WTC11 (cell line): ENCODE data around the gene ARID1A. TPM values are rescaled to one million over a fixed set of nuclear protein-coding genes. Genes with fewer than 3 reads are reported as not detected.

Experiments
- ATAC-seq: fragments of 200-7000 bp; cut with Tn5 transposase; 2 replicates; pipeline ENCODE4 v1.10.0; 2021; ENCODE audit warnings: mild to moderate bottlenecking, moderate library complexity
- CTCF ChIA-PET: fragments of 300-600 bp; sonication (Branson Sonifier 250); formaldehyde crosslinking; loops from one replicate; lab custom pipeline; 2021; ENCODE audit warnings: antibody characterized with exemption; lab: Charles Lee
- POLR2A ChIA-PET: fragments of 350-600 bp; sonication (Branson Sonifier 250); formaldehyde crosslinking; loops from one replicate; lab custom pipeline; 2021; ENCODE audit warnings: antibody characterized with exemption; lab: Charles Lee
- DNase-seq: peaks from one replicate; pipeline ENCODE4 v3.0.0; 2021; ENCODE audit warnings: low spot score
- H3K27ac Mint-ChIP-seq: 2 replicates; pipeline ENCODE4 v1.8.0; 2021; ENCODE audit warnings: mixed read lengths
- H3K27me3 Mint-ChIP-seq: 2 replicates; pipeline ENCODE4 v1.8.0; 2021; ENCODE audit warnings: low read depth, mild to moderate bottlenecking, moderate library complexity, mixed read lengths
- H3K36me3 Mint-ChIP-seq: 2 replicates; pipeline ENCODE4 v1.8.0; 2021; ENCODE audit warnings: mixed read lengths
- H3K4me1 Mint-ChIP-seq: 2 replicates; pipeline ENCODE4 v1.8.0; 2022; ENCODE audit warnings: mixed read lengths
- H3K4me3 Mint-ChIP-seq: 2 replicates; pipeline ENCODE4 v1.8.0; 2021; ENCODE audit warnings: mild to moderate bottlenecking, moderate library complexity, mixed read lengths
- H3K9me3 Mint-ChIP-seq: 2 replicates; pipeline ENCODE4 v1.8.0; 2021; ENCODE audit warnings: mixed read lengths
- AFF4 ChIP-seq: sonication (generic); formaldehyde crosslinking; IDR thresholded peaks from 2 replicates; pipeline ENCODE4 v1.8.1; 2023; ENCODE audit warnings: mild to moderate bottlenecking, missing genetic modification reagents, borderline replicate concordance
- CREM ChIP-seq: sonication (generic); formaldehyde crosslinking; IDR thresholded peaks from 2 replicates; pipeline ENCODE4 v1.8.1; 2022; ENCODE audit warnings: mild to moderate bottlenecking, missing genetic modification reagents, moderate library complexity
- FOXP1 ChIP-seq: sonication (generic); formaldehyde crosslinking; IDR thresholded peaks from 2 replicates; pipeline ENCODE4 v1.8.0; 2022; ENCODE audit warnings: missing genetic modification reagents, mild to moderate bottlenecking, moderate library complexity, borderline replicate concordance
- MXD4 ChIP-seq: fragments of 250-450 bp; sonication (Bioruptor Pico); IDR thresholded peaks from 2 replicates; pipeline ENCODE4 v1.8.0; 2021; ENCODE audit warnings: mild to moderate bottlenecking, moderate library complexity, borderline replicate concordance
- NR3C1 ChIP-seq: sonication (generic); formaldehyde crosslinking; conservative IDR thresholded peaks from 2 replicates; pipeline ENCODE4 v1.8.1; 2023; ENCODE audit warnings: low read depth, mild to moderate bottlenecking, missing genetic modification reagents
- PRRX2 ChIP-seq: fragments of 250-450 bp; sonication (Bioruptor Pico); IDR thresholded peaks from 2 replicates; pipeline ENCODE4 v1.8.0; 2021; ENCODE audit warnings: mild to moderate bottlenecking
- SMAD3 ChIP-seq: sonication (generic); formaldehyde crosslinking; IDR thresholded peaks from 2 replicates; pipeline ENCODE4 v1.8.0; 2022; ENCODE audit warnings: missing genetic modification reagents, mild to moderate bottlenecking, borderline replicate concordance
- SMAD4 ChIP-seq: sonication (generic); formaldehyde crosslinking; IDR thresholded peaks from 2 replicates; pipeline ENCODE4 v1.8.0; 2022; ENCODE audit warnings: mild to moderate bottlenecking, missing genetic modification reagents
- ZBTB43 ChIP-seq: sonication (generic); formaldehyde crosslinking; IDR thresholded peaks from 2 replicates; pipeline ENCODE4 v1.8.1; 2023; ENCODE audit warnings: mild to moderate bottlenecking, missing genetic modification reagents
- ZNF263 ChIP-seq: sonication (generic); formaldehyde crosslinking; IDR thresholded peaks from 2 replicates; pipeline ENCODE4 v1.8.1; 2022; ENCODE audit warnings: low read depth, mild to moderate bottlenecking, moderate library complexity, missing genetic modification reagents
- ZNF532 ChIP-seq: fragments of 250-450 bp; sonication (Bioruptor Pico); IDR thresholded peaks from 2 replicates; pipeline ENCODE4 v1.9.0; 2021; ENCODE audit warnings: mild to moderate bottlenecking, borderline replicate concordance
- ZSCAN18 ChIP-seq: fragments of 250-450 bp; sonication (Bioruptor Pico); IDR thresholded peaks from 2 replicates; pipeline ENCODE4 v2.1.2; 2022; ENCODE audit warnings: mild to moderate bottlenecking, moderate library complexity
- total RNA-seq: library from RNA; stranded (reverse); gene quantifications from 3 replicates; pipeline ENCODE4 v1.2.3, GENCODE V29; 2021
- TF ChIP-seq, protein P1 (sequence below): sonication (generic); formaldehyde crosslinking; IDR thresholded peaks from 2 replicates; pipeline ENCODE4 v1.8.0; 2022; ENCODE audit warnings: missing genetic modification reagents
- TF ChIP-seq, protein P2 (sequence below): sonication (generic); formaldehyde crosslinking; IDR thresholded peaks from 2 replicates; pipeline ENCODE4 v1.8.0; 2022; ENCODE audit warnings: mild to moderate bottlenecking, missing genetic modification reagents
- TF ChIP-seq, protein P3 (sequence below): sonication (generic); formaldehyde crosslinking; IDR thresholded peaks from 2 replicates; pipeline ENCODE4 v1.8.0; 2023; ENCODE audit warnings: mild to moderate bottlenecking, missing genetic modification reagents

Gene ARID1A
- total RNA-seq, 1 experiment from 2014 or later: 98.0 TPM

DNA sequence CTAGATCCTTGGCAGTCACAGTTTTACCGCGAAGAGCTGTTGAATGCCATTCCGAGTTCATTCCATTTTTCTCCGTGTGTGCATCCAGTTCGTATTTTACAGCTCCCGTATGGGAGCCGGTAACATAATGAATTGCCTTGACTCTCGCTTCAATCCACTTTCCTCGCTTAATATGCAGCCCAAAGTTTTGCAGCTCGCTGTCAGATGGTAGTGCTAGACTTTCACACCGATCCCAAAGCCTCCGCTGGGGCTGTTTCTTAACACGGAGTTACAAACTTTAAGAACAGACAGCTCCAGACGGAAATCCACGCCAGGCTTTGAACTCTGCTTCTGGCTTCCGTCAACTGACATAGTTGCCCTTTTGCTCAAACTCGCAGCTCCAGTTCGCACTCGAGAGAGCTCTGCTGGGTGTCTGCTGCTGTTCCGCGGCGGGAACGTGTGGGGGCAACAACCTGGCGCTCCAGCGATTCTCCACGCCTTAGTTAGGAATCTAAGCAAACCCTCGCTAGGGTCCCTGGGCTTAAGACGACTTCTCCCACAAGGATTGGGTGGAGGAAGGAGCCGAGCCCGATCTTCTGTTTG, 3.5 kb upstream of the ARID1A start (continued):
- TF ChIP-seq AFF4 (CRISPR knock-in tag) (no peak), ZNF532 (CRISPR knock-in tag) (no peak), CREM (CRISPR knock-in tag) (no peak), SMAD4 (CRISPR knock-in tag) (0 out of 2 replicates have a peak, but pooled peaks have one; percentile 49), FOXP1 (peak; percentile 5; the same call in 1 of the 2 replicates)
- TF ChIP-seq, all 79 proteins: peak for 7

- no peaks in the 10 kb centered on the region for H3K36me3 Mint-ChIP-seq
- H3K4me3 Mint-ChIP-seq: peak overlapping the region; percentile 86
- TF ChIP-seq FOXP1: peak; percentile 74; the same call in 1 of the 2 replicates
- TF ChIP-seq ZBTB43 (CRISPR knock-in tag): no peak
- TF ChIP-seq SMAD3 (CRISPR knock-in tag): peak; percentile 18; the same call in 1 of the 2 replicates
- TF ChIP-seq, protein P1, sequence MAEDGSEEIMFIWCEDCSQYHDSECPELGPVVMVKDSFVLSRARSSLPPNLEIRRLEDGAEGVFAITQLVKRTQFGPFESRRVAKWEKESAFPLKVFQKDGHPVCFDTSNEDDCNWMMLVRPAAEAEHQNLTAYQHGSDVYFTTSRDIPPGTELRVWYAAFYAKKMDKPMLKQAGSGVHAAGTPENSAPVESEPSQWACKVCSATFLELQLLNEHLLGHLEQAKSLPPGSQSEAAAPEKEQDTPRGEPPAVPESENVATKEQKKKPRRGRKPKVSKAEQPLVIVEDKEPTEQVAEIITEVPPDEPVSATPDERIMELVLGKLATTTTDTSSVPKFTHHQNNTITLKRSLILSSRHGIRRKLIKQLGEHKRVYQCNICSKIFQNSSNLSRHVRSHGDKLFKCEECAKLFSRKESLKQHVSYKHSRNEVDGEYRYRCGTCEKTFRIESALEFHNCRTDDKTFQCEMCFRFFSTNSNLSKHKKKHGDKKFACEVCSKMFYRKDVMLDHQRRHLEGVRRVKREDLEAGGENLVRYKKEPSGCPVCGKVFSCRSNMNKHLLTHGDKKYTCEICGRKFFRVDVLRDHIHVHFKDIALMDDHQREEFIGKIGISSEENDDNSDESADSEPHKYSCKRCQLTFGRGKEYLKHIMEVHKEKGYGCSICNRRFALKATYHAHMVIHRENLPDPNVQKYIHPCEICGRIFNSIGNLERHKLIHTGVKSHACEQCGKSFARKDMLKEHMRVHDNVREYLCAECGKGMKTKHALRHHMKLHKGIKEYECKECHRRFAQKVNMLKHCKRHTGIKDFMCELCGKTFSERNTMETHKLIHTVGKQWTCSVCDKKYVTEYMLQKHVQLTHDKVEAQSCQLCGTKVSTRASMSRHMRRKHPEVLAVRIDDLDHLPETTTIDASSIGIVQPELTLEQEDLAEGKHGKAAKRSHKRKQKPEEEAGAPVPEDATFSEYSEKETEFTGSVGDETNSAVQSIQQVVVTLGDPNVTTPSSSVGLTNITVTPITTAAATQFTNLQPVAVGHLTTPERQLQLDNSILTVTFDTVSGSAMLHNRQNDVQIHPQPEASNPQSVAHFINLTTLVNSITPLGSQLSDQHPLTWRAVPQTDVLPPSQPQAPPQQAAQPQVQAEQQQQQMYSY (CRISPR knock-in tag): peak; percentile 99
- no peak for TF ChIP-seq PRRX2 (CRISPR knock-in tag)
- TF ChIP-seq, protein P2, sequence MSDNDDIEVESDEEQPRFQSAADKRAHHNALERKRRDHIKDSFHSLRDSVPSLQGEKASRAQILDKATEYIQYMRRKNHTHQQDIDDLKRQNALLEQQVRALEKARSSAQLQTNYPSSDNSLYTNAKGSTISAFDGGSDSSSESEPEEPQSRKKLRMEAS (CRISPR knock-in tag): peak; percentile 72; the same call in 1 of the 2 replicates
- TF ChIP-seq MXD4 (CRISPR knock-in tag): no peak
- TF ChIP-seq ZNF263 (CRISPR knock-in tag): no peak
- TF ChIP-seq, protein P3, sequence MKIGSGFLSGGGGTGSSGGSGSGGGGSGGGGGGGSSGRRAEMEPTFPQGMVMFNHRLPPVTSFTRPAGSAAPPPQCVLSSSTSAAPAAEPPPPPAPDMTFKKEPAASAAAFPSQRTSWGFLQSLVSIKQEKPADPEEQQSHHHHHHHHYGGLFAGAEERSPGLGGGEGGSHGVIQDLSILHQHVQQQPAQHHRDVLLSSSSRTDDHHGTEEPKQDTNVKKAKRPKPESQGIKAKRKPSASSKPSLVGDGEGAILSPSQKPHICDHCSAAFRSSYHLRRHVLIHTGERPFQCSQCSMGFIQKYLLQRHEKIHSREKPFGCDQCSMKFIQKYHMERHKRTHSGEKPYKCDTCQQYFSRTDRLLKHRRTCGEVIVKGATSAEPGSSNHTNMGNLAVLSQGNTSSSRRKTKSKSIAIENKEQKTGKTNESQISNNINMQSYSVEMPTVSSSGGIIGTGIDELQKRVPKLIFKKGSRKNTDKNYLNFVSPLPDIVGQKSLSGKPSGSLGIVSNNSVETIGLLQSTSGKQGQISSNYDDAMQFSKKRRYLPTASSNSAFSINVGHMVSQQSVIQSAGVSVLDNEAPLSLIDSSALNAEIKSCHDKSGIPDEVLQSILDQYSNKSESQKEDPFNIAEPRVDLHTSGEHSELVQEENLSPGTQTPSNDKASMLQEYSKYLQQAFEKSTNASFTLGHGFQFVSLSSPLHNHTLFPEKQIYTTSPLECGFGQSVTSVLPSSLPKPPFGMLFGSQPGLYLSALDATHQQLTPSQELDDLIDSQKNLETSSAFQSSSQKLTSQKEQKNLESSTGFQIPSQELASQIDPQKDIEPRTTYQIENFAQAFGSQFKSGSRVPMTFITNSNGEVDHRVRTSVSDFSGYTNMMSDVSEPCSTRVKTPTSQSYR (CRISPR knock-in tag): peak; percentile 73; the same call in 1 of the 2 replicates
- TF ChIP-seq NR3C1 (CRISPR knock-in tag): no peak
- TF ChIP-seq ZSCAN18 (CRISPR knock-in tag): no peak
These were observed 2.9 kb upstream of the ARID1A start for GRCh38 chr1:26692793-26693490.

More at GRCh38 chr1:26692793-26693490, 2.9 kb upstream of the ARID1A start:
- H3K27ac Mint-ChIP-seq: peak overlapping the region; percentile 100
- ATAC-seq: peak; percentile 65
- peak; percentile 93 for DNase-seq
- H3K4me1 Mint-ChIP-seq: peaks cover 34% of the 10 kb centered on the region
- no peaks in the 10 kb centered on the region for H3K9me3 Mint-ChIP-seq
- CTCF ChIA-PET: interaction anchor here (0.5 to 5.0 kb wide), 18 partner anchors 9 to 462 kb away, joined by 3 to 54 read pairs (median 4); partner anchors contain the start of genes PIGV and SLC9A1
- H3K27me3 Mint-ChIP-seq: no peaks in the 10 kb centered on the region
- POLR2A ChIA-PET: interaction anchor here (0.6 to 2.8 kb wide), 13 partner anchors 9 to 300 kb away, joined by 3 to 19 read pairs (median 4); partner anchors contain the start of genes PIGV and TRNP1
